Endothelial cell of umbilical vein (primary cell): ENCODE measurements around the gene NUBPL. TPM values are rescaled to one million over a fixed set of nuclear protein-coding genes. Genes with fewer than 3 reads are reported as not detected.

Experiments
- BruUV-seq: library from RNA; stranded (reverse); fragments of 400-500 nt; replicated peaks from 2 replicates; lab custom pipeline; 2021; lab: Mats Ljungman, UMichigan
- CTCF ChIA-PET: fragments of 300-600, 350-600 bp; sonication (Branson Sonifier 250); formaldehyde crosslinking; loops from one replicate; lab custom pipeline; 2021; ENCODE audit warnings: antibody characterized with exemption, inconsistent platforms; lab: Charles Lee
- POLR2A ChIA-PET: fragments of 300-600, 350-600 bp; sonication (Branson Sonifier 250); formaldehyde crosslinking; loops from one replicate; lab custom pipeline; 2021; ENCODE audit warnings: antibody characterized with exemption, inconsistent platforms; lab: Charles Lee
- DNase-seq: peaks from one replicate; pipeline ENCODE4 v3.0.0-alpha.2; 2011; ENCODE audit warnings: low read depth, low spot score
- FAIRE-seq: peaks from 2 replicates; lab custom pipeline; 2011; peaks lifted over from hg19 to GRCh38; lab: Jason Lieb, UNC
- H2AFZ ChIP-seq: 2 replicates; pipeline ENCODE4 v1.6.0; 2012; ENCODE audit warnings: low read depth, low read length, control low read depth, inconsistent platforms
- H3K27ac ChIP-seq: 2 replicates; pipeline ENCODE4 v1.5.1; 2011; ENCODE audit warnings: low read depth, mild to moderate bottlenecking, control low read depth, low read length, moderate library complexity; ENCODE audit not compliant: insufficient read depth
- H3K27me3 ChIP-seq, 2 experiments: 2 replicates each; pipeline versions ENCODE4 v1.6.0 to v1.6.1; 2011; ENCODE audit warnings: low read length in 2 of 2, mixed read lengths in 1 of 2; ENCODE audit not compliant: control insufficient read depth in 2 of 2, insufficient read depth in 2 of 2
- H3K36me3 ChIP-seq, 2 experiments: 2 replicates in 1 of 2; 3 replicates in 1 of 2; pipeline ENCODE4 v1.5.1; 2011; ENCODE audit warnings: low read length in 2 of 2, mild to moderate bottlenecking in 1 of 2, moderate library complexity in 1 of 2; ENCODE audit not compliant: control insufficient read depth in 2 of 2, insufficient read depth in 2 of 2; ENCODE audit errors: extremely low read depth in 1 of 2
- H3K4me1 ChIP-seq: 3 replicates; pipeline ENCODE4 v1.5.1; 2011; ENCODE audit warnings: mild to moderate bottlenecking, low read length; ENCODE audit not compliant: control insufficient read depth, insufficient read depth; ENCODE audit errors: extremely low read depth
- H3K4me2 ChIP-seq: 2 replicates; pipeline ENCODE4 v1.6.1; 2011; ENCODE audit warnings: low read length, control low read depth, mixed read lengths; ENCODE audit not compliant: insufficient read depth
- H3K4me3 ChIP-seq, 3 experiments: fragments of 200-600 bp in 1 of 3; sonication (generic), shearing (Covaris generic) in 1 of 3; replicated peaks in 1 of 3; 2 replicates each; pipeline ENCODE4 v1.5.1; 2011 to 2016; ENCODE audit warnings: control low read depth in 3 of 3, low read length in 3 of 3, mild to moderate bottlenecking in 2 of 3, inconsistent platforms in 1 of 3, low read depth in 1 of 3, moderate library complexity in 1 of 3; ENCODE audit not compliant: insufficient read depth in 1 of 3
- H3K79me2 ChIP-seq: 2 replicates; pipeline ENCODE4 v1.6.0; 2012; ENCODE audit warnings: low read length, inconsistent platforms; ENCODE audit not compliant: control insufficient read depth, insufficient read depth
- H3K9ac ChIP-seq: replicated peaks from 2 replicates; pipeline ENCODE3; 2011; ENCODE audit warnings: low read length, control low read depth; ENCODE audit not compliant: insufficient read depth; ENCODE audit errors: extremely low read depth
- H3K9me1 ChIP-seq: replicated peaks from 3 replicates; pipeline ENCODE4 v1.6.0; 2011; ENCODE audit warnings: mild to moderate bottlenecking, low read length; ENCODE audit not compliant: control insufficient read depth, insufficient read depth; ENCODE audit errors: extremely low read depth
- H3K9me3 ChIP-seq: replicated peaks from 2 replicates; pipeline ENCODE4 v1.5.1; 2012; ENCODE audit warnings: low read length, inconsistent platforms; ENCODE audit not compliant: control insufficient read depth, insufficient read depth
- H4K20me1 ChIP-seq: replicated peaks from 2 replicates; pipeline ENCODE3; 2011; ENCODE audit warnings: mild to moderate bottlenecking, low read length; ENCODE audit not compliant: control insufficient read depth, insufficient read depth; ENCODE audit errors: extremely low read depth
- CTCF ChIP-seq, 2 donors: IDR thresholded peaks; 1 replicate in 1 of 2; 2 replicates in 1 of 2; pipeline ENCODE4 v1.5.1; 2011; ENCODE audit warnings: low read length in 2 of 2, mild to moderate bottlenecking in 2 of 2, moderate library complexity in 2 of 2, control low read depth in 1 of 2, inconsistent platforms in 1 of 2, low read depth in 1 of 2; ENCODE audit not compliant: insufficient read depth in 1 of 2; ENCODE audit errors: extremely low read depth in 1 of 2
- EZH2 ChIP-seq: IDR thresholded peaks from 2 replicates; pipeline ENCODE4 v1.6.1; 2012; ENCODE audit warnings: borderline replicate concordance, low read depth, mild to moderate bottlenecking, moderate library complexity, low read length, inconsistent platforms; ENCODE audit not compliant: severe bottlenecking
- FOS ChIP-seq: IDR thresholded peaks from 2 replicates; pipeline ENCODE4 v1.6.1; 2011; ENCODE audit warnings: mild to moderate bottlenecking, low read length, moderate library complexity, borderline replicate concordance; ENCODE audit not compliant: insufficient read depth
- GATA2 ChIP-seq: IDR thresholded peaks from 2 replicates; pipeline ENCODE4 v1.7.0; 2011; ENCODE audit warnings: low read depth, mild to moderate bottlenecking, moderate library complexity, mixed read lengths, low read length; ENCODE audit not compliant: insufficient read length, insufficient read depth
- JUN ChIP-seq: IDR thresholded peaks from 2 replicates; pipeline ENCODE4 v1.6.1; 2011; ENCODE audit warnings: borderline replicate concordance, low read depth; ENCODE audit not compliant: insufficient read length, insufficient read depth
- MAX ChIP-seq: IDR thresholded peaks from 2 replicates; pipeline ENCODE4 v1.6.1; 2011; ENCODE audit not compliant: insufficient read depth, insufficient read length
- MYC ChIP-seq: IDR thresholded peaks from one replicate; pipeline ENCODE4 v1.6.1; 2011; ENCODE audit warnings: mild to moderate bottlenecking, low read depth, low read length
- POLR2A ChIP-seq: IDR thresholded peaks from 2 replicates; pipeline ENCODE4 v1.6.1; 2012; ENCODE audit warnings: low read depth, mild to moderate bottlenecking, control low read depth, low read length
- POLR2AphosphoS5 ChIP-seq: IDR thresholded peaks from 2 replicates; pipeline ENCODE4 v1.6.1; 2012; ENCODE audit warnings: low read depth, mild to moderate bottlenecking, control low read depth, low read length, moderate library complexity; ENCODE audit not compliant: insufficient read depth
- dilution Hi-C: fragments of 300-500 bp; cut with MboI; formaldehyde crosslinking; loops from one replicate; pipeline ENCODE4 v1.15.0; 2019; ENCODE audit warnings: low sequenced_read_pairs; ENCODE audit not compliant: extremely low pct_ligation_motif_present
- intact Hi-C: fragments of 100-400 bp; cut with micrococcal nuclease; formaldehyde crosslinking; loops from one replicate; pipeline ENCODE4 v1.10.0; 2022
- polyA plus RNA-seq, 4 experiments: library from polyadenylated mRNA; depleted of rRNA in 3 of 4; stranded (reverse) in 3 of 4; unstranded in 1 of 4; fragments of >200 nt; gene quantifications; 2 replicates each; pipeline versions ENCODE4 v1.2.1 to v1.2.3, GENCODE V29; 2011 to 2012; ENCODE audit warnings: missing spikeins in 1 of 4
- total RNA-seq: library from RNA; stranded (reverse); gene quantifications from 2 replicates; pipeline ENCODE4 v1.2.3, GENCODE V29; 2021

NUBPL gene
- total and polyA plus RNA-seq, 2 donors (not counting 3 experiments of a cell fraction or from before 2014, with no cell fraction given), result 2.1 to 12.3 TPM

GRCh38 chr14:31582286-31582691 is 21.1 kb downstream of the NUBPL start:
- H3K27me3 ChIP-seq, result no peaks in the 10 kb centered on the region
- H3K27ac ChIP-seq, result no peak overlapping the region
- H3K79me2 ChIP-seq, result no peaks in the 10 kb centered on the region
- H3K9ac ChIP-seq, result no peak overlapping the region
- FAIRE-seq (no peak), DNase-seq (peak; percentile 28)
- no TSS peak for BruUV-seq
- no peaks in the 10 kb centered on the region for H3K4me1 ChIP-seq
- no peak overlapping the region for H2AFZ ChIP-seq
- no peaks in the 10 kb centered on the region for H3K9me3 ChIP-seq
- no peaks in the 10 kb centered on the region for H3K36me3 ChIP-seq
- CTCF ChIA-PET, result no interaction called here
- no peak overlapping the region for H3K4me2 ChIP-seq
- dilution Hi-C loops (no loop called here), intact Hi-C loops (no loop called here)
- TF ChIP-seq MAX (no peak), FOS (no peak), POLR2AphosphoS5 (no peak), MYC (no peak), CTCF (IDR thresholded peaks at IDR 0.05; ENCODE audit: extremely low read depth in 1 of 2, insufficient read depth in 1 of 2, low read depth in 1 of 2, low read length in 2 of 2) (no peak), GATA2 (no peak), JUN (no peak), POLR2A (no peak), EZH2 (no peak)
- H4K20me1 ChIP-seq, result no peaks in the 10 kb centered on the region
- H3K9me1 ChIP-seq, result no peaks in the 10 kb centered on the region
- POLR2A ChIA-PET, result no interaction called here
- no peak overlapping the region for H3K4me3 ChIP-seq
